B cell (primary cell): Measurements from ENCODE around the gene RBM19. TPM values are rescaled to one million over a fixed set of nuclear protein-coding genes. Genes with fewer than 3 reads are reported as not detected.

Experiments used
- ATAC-seq: fragments of 200-7000 bp; cut with Tn5 transposase; one replicate; pipeline ENCODE4 v1.10.0; 2021; ENCODE audit warnings: low read depth, mild to moderate bottlenecking, moderate number of reproducible peaks, moderate library complexity
- CTCF ChIA-PET: fragments of 350-600 bp; sonication (Branson Sonifier 250); formaldehyde crosslinking; loops from one replicate; lab custom pipeline; 2021; ENCODE audit warnings: antibody characterized with exemption, inconsistent platforms; lab: Charles Lee
- POLR2A ChIA-PET: fragments of 350-600 bp; sonication (Branson Sonifier 250); formaldehyde crosslinking; loops from one replicate; lab custom pipeline; 2021; ENCODE audit warnings: antibody characterized with exemption; lab: Charles Lee
- DNase-seq: peaks from one replicate; pipeline ENCODE4 v3.0.0; 2013
- H2AFZ ChIP-seq: 2 replicates; pipeline ENCODE4 v1.6.1; 2012; ENCODE audit warnings: mild to moderate bottlenecking, low read depth, low read length; ENCODE audit not compliant: insufficient read depth, poor library complexity, severe bottlenecking
- H3K27ac ChIP-seq, 2 donors: 1 replicate in 1 of 2; 2 replicates in 1 of 2; pipeline ENCODE4 v1.5.1; 2012 to 2013; ENCODE audit warnings: low read length in 2 of 2, mild to moderate bottlenecking in 2 of 2, moderate library complexity in 1 of 2
- H3K27me3 ChIP-seq, 4 experiments: fragments of 200-600 bp in 1 of 4; sonication (generic) in 1 of 4; replicated peaks in 1 of 4; 1 replicate in 2 of 4; 2 replicates in 2 of 4; pipeline versions ENCODE4 v1.6.1 to v1.7.0; 2013 to 2016; ENCODE audit warnings: low read length in 3 of 4, mild to moderate bottlenecking in 2 of 4, mixed read lengths in 1 of 4, moderate library complexity in 1 of 4; ENCODE audit not compliant: insufficient read depth in 4 of 4, control insufficient read depth in 3 of 4; ENCODE audit errors: control extremely low read depth in 1 of 4
- H3K36me3 ChIP-seq, 2 experiments: replicated peaks in 1 of 2; 1 replicate in 1 of 2; 2 replicates in 1 of 2; pipeline versions ENCODE4 v1.6.1 to v1.7.1; 2013; ENCODE audit warnings: low read length in 1 of 2; ENCODE audit not compliant: insufficient read depth in 2 of 2, control insufficient read depth in 1 of 2; ENCODE audit errors: control extremely low read depth in 1 of 2, extremely low read depth in 1 of 2
- H3K4me1 ChIP-seq, 2 donors: fragments of 200-600 bp in 1 of 2; sonication (generic) in 1 of 2; 1 replicate in 1 of 2; 2 replicates in 1 of 2; pipeline versions ENCODE4 v1.5.1 to v1.6.1; 2013 to 2017; ENCODE audit warnings: low read length in 2 of 2; ENCODE audit not compliant: control insufficient read depth in 2 of 2, insufficient read depth in 2 of 2
- H3K4me2 ChIP-seq: replicated peaks from 2 replicates; pipeline ENCODE3; 2012; ENCODE audit warnings: mild to moderate bottlenecking, low read depth, low read length; ENCODE audit not compliant: poor library complexity, severe bottlenecking
- H3K4me3 ChIP-seq, 5 experiments: fragments of 200-600 bp in 1 of 5; sonication (generic) in 1 of 5; 1 replicate in 3 of 5; 2 replicates in 2 of 5; pipeline versions ENCODE4 v1.5.1 to v1.7.0; 2011 to 2016; ENCODE audit warnings: low read length in 4 of 5, mild to moderate bottlenecking in 4 of 5, low read depth in 2 of 5, control low read depth in 1 of 5, moderate library complexity in 1 of 5; ENCODE audit not compliant: insufficient read depth in 1 of 5; ENCODE audit errors: control extremely low read depth in 1 of 5, extremely low read depth in 1 of 5
- H3K79me2 ChIP-seq: fragments of 200-600 bp; sonication (generic); one replicate; pipeline ENCODE4 v1.6.0; 2016; ENCODE audit warnings: low read length; ENCODE audit not compliant: control insufficient read depth, insufficient read depth
- H3K9ac ChIP-seq: fragments of 200-600 bp; sonication (generic); 2 replicates; pipeline ENCODE4 v1.6.1; 2017; ENCODE audit warnings: mild to moderate bottlenecking, low read length, moderate library complexity
- H3K9me3 ChIP-seq, 3 donors: one replicate each; pipeline versions ENCODE4 v1.6.1 to v1.7.1; 2013; ENCODE audit warnings: low read length in 2 of 3; ENCODE audit not compliant: control insufficient read depth in 2 of 3, insufficient read depth in 1 of 3; ENCODE audit errors: control extremely low read depth in 1 of 3
- H4K20me1 ChIP-seq: 2 replicates; pipeline ENCODE4 v1.6.0; 2012; ENCODE audit warnings: mild to moderate bottlenecking, low read length; ENCODE audit not compliant: insufficient read depth, control insufficient read depth, poor library complexity, severe bottlenecking
- H3K27ac Mint-ChIP-seq: one replicate; pipeline ENCODE4 v1.8.0; 2021; ENCODE audit warnings: mixed read lengths
- H3K27me3 Mint-ChIP-seq: one replicate; pipeline ENCODE4 v1.8.0; 2021; ENCODE audit warnings: mixed read lengths
- H3K4me1 Mint-ChIP-seq: one replicate; pipeline ENCODE4 v1.8.0; 2021; ENCODE audit warnings: mixed read lengths
- H3K4me3 Mint-ChIP-seq: one replicate; pipeline ENCODE4 v1.8.0; 2021; ENCODE audit warnings: mixed read lengths
- H3K9me3 Mint-ChIP-seq: one replicate; pipeline ENCODE4 v1.8.0; 2022; ENCODE audit warnings: mixed read lengths; ENCODE audit not compliant: insufficient read depth
- CTCF ChIP-seq: fragments of 200-600 bp; IDR thresholded peaks from one replicate; pipeline ENCODE4 v1.8.0; 2022; ENCODE audit warnings: antibody characterized with exemption, mild to moderate bottlenecking
- EZH2 ChIP-seq: IDR thresholded peaks from 2 replicates; pipeline ENCODE4 v1.6.1; 2012; ENCODE audit warnings: borderline replicate concordance, low read depth, mild to moderate bottlenecking, moderate library complexity, low read length; ENCODE audit not compliant: insufficient read depth, poor library complexity, severe bottlenecking
- WGBS: methylation state at CpG from one replicate; pipeline ENCODE4 v1.1.5; 2013; ENCODE audit warnings: missing lambda C conversion rate; ENCODE audit not compliant: insufficient coverage; 5-methylcytosine and 5-hydroxymethylcytosine counted together
- intact Hi-C: fragments of 100-400 bp; cut with micrococcal nuclease; formaldehyde crosslinking; loops from one replicate; pipeline ENCODE4 v1.10.0; 2022
- polyA plus RNA-seq: library from polyadenylated mRNA; depleted of rRNA; stranded (reverse); fragments of >200 nt; gene quantifications from 2 replicates; pipeline ENCODE4 v1.2.3, GENCODE V29; 2012
- total RNA-seq, 2 donors: library from RNA; stranded (reverse); fragments of 120-200 nt in 1 of 2; gene quantifications; 1 replicate in 1 of 2; 2 replicates in 1 of 2; pipeline versions ENCODE4 v1.2.3 to v1.2.4, GENCODE V29; 2013 to 2022

Gene RBM19
- total and polyA plus RNA-seq, 2 donors (not counting 1 experiment from before 2014, with no cell fraction given) = 43.1 to 90.0 TPM

DNA sequence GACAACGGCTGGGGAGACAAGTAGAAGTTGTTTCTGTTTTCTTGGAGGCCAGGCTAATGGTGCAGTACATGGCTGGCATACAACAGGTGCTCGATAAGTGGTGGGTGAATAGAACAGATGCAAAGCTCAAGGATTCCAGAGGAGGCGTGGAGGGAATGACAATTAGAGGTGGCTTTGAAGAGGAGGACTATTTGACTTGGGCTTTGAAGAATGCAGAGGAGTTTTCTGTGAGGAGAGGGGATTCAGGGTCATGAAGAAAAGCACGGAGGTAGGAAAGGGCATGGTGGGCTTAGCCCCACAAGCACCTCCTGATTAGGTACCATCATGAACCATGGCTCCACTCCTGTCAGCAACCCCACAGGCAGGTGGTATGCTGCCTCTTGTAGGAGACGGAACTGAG, 142.3 kb downstream of the RBM19 start:
- H3K27me3 ChIP-seq = no peaks in the 10 kb centered on the region
- intact Hi-C loops = no loop called here
- ATAC-seq = no peak
- no peak for TF ChIP-seq EZH2
- TF ChIP-seq CTCF = no peak
- no peaks in the 10 kb centered on the region for H3K9me3 ChIP-seq
- DNase-seq = no peak
- Mint-ChIP-seq H3K27ac (no peak overlapping the region), H3K27me3 (no peaks in the 10 kb centered on the region), H3K9me3 (no peaks in the 10 kb centered on the region), H3K4me1 (no peaks in the 10 kb centered on the region), H3K4me3 (no peak overlapping the region)
- no peak overlapping the region for H3K4me3 ChIP-seq
- H2AFZ ChIP-seq = no peak overlapping the region
- no peak overlapping the region for H3K9ac ChIP-seq
- H3K79me2 ChIP-seq = no peaks in the 10 kb centered on the region
- ChIA-PET CTCF (no interaction called here), POLR2A (no interaction called here)
- H3K36me3 ChIP-seq = peaks cover 2 to 12% of the 10 kb centered on the region in 2 experiments
- no peaks in the 10 kb centered on the region for H4K20me1 ChIP-seq
- no peak overlapping the region for H3K4me2 ChIP-seq
- H3K4me1 ChIP-seq = no peaks in the 10 kb centered on the region
- H3K27ac ChIP-seq = no peak overlapping the region
- 97% methylated on average over 4 of the region's 5 CpGs for WGBS

DNA sequence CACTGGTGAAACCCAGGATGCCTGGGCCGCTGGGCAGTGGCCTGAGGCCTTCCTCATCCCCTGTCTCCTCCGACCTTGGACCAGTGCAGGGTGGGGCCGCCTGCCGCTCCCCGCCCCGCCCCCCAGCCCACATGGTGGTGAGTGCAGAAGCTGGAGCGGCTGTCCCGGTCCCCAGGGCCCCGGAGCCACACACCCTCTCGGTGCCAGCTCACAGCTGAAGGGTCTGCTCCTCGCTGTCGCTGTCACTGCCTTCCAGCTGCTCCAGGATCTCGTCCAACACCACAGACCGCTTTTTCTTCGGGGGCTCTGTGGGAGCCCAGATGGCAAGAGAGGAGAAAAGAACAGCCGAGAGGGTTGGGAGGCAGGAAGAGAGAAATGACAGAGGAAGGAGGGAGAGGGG, 143.1 kb downstream of the RBM19 start:
- no peaks in the 10 kb centered on the region for H3K9me3 ChIP-seq
- Mint-ChIP-seq H3K9me3 (no peaks in the 10 kb centered on the region), H3K27me3 (no peaks in the 10 kb centered on the region), H3K27ac (no peak overlapping the region), H3K4me1 (no peaks in the 10 kb centered on the region), H3K4me3 (no peak overlapping the region)
- no peak overlapping the region for H3K27ac ChIP-seq
- H3K4me3 ChIP-seq = no peak overlapping the region
- H4K20me1 ChIP-seq = no peaks in the 10 kb centered on the region
- intact Hi-C loops = no loop called here
- TF ChIP-seq EZH2 (no peak), CTCF (no peak)
- H3K27me3 ChIP-seq = no peaks in the 10 kb centered on the region
- no peak for ATAC-seq
- no peak overlapping the region for H3K9ac ChIP-seq
- peaks cover 2 to 11% of the 10 kb centered on the region in 2 experiments for H3K36me3 ChIP-seq
- no peak for DNase-seq
- H2AFZ ChIP-seq = no peak overlapping the region
- WGBS = 97% methylated on average over 16 of the region's 16 CpGs
- CTCF ChIA-PET = no interaction called here
- POLR2A ChIA-PET = no interaction called here
- H3K4me2 ChIP-seq = no peak overlapping the region
- H3K4me1 ChIP-seq = no peaks in the 10 kb centered on the region
- no peaks in the 10 kb centered on the region for H3K79me2 ChIP-seq
